ENCODE data around the gene ITGB5.

The ITGB5 gene

DNA sequence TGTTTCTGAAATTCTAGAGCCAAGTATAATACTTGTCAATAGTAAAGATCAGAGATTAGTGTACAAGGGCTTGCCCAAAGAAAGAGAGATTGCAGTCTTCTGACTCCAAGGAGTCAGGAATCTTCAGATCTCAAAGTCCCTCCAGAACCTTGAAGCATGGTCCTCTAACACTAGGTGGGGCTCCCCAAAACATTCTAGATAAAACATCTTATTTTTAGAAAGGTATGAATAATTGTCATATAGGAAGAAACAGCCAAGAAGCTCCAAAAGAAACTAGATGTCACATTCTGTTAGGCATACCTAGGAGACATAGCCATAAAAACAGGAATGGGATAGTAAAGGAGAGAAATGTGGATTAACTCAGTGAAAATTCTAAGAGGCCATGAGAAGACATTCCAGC, 36.7 kb upstream of the ITGB5 start:
- TF ChIP-seq, protein P1, sequence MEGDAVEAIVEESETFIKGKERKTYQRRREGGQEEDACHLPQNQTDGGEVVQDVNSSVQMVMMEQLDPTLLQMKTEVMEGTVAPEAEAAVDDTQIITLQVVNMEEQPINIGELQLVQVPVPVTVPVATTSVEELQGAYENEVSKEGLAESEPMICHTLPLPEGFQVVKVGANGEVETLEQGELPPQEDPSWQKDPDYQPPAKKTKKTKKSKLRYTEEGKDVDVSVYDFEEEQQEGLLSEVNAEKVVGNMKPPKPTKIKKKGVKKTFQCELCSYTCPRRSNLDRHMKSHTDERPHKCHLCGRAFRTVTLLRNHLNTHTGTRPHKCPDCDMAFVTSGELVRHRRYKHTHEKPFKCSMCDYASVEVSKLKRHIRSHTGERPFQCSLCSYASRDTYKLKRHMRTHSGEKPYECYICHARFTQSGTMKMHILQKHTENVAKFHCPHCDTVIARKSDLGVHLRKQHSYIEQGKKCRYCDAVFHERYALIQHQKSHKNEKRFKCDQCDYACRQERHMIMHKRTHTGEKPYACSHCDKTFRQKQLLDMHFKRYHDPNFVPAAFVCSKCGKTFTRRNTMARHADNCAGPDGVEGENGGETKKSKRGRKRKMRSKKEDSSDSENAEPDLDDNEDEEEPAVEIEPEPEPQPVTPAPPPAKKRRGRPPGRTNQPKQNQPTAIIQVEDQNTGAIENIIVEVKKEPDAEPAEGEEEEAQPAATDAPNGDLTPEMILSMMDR (IDR thresholded peaks at IDR 0.05; ENCODE audit: poor library complexity, severe bottlenecking) = peak; percentile 57
- H3K27me3 ChIP-seq (ENCODE audit: insufficient read depth, poor library complexity, severe bottlenecking) = no peaks in the 10 kb centered on the region
- H3K9me3 ChIP-seq (ENCODE audit: severe bottlenecking) = no peaks in the 10 kb centered on the region
- no peaks in the 10 kb centered on the region for H3K36me3 ChIP-seq (ENCODE audit: low read depth)
- 0 out of 3 replicates have a peak, but pooled peaks have one; percentile 35 for ATAC-seq (ENCODE audit: low read depth)
- no peak overlapping the region for H3K4me3 ChIP-seq (ENCODE audit: severe bottlenecking)
- H3K27ac ChIP-seq (ENCODE audit: poor library complexity, severe bottlenecking) = no peak overlapping the region
- no peaks in the 10 kb centered on the region for H3K4me1 ChIP-seq (ENCODE audit: insufficient read depth, poor library complexity, severe bottlenecking)
- no peak for DNase-seq (ENCODE audit: low spot score)

GRCh38 chr3:124920718-124921117, 33.6 kb upstream of the ITGB5 start:
- ATAC-seq (ENCODE audit: low read depth) (no peak), DNase-seq (ENCODE audit: low spot score) (no peak)
- no peaks in the 10 kb centered on the region for H3K9me3 ChIP-seq (ENCODE audit: severe bottlenecking)
- H3K27me3 ChIP-seq (ENCODE audit: insufficient read depth, poor library complexity, severe bottlenecking) = no peaks in the 10 kb centered on the region
- no peak overlapping the region for H3K4me3 ChIP-seq (ENCODE audit: severe bottlenecking)
- no peaks in the 10 kb centered on the region for H3K36me3 ChIP-seq (ENCODE audit: low read depth)
- no peaks in the 10 kb centered on the region for H3K4me1 ChIP-seq (ENCODE audit: insufficient read depth, poor library complexity, severe bottlenecking)
- H3K27ac ChIP-seq (ENCODE audit: poor library complexity, severe bottlenecking) = no peak overlapping the region
- TF ChIP-seq, protein P1 (IDR thresholded peaks at IDR 0.05; ENCODE audit: poor library complexity, severe bottlenecking) = no peak

GRCh38 chr3:124919756-124920155, 32.6 kb upstream of the ITGB5 start:
- no peaks in the 10 kb centered on the region for H3K4me1 ChIP-seq (ENCODE audit: insufficient read depth, poor library complexity, severe bottlenecking)
- no peaks in the 10 kb centered on the region for H3K27me3 ChIP-seq (ENCODE audit: insufficient read depth, poor library complexity, severe bottlenecking)
- no peaks in the 10 kb centered on the region for H3K9me3 ChIP-seq (ENCODE audit: severe bottlenecking)
- no peaks in the 10 kb centered on the region for H3K36me3 ChIP-seq (ENCODE audit: low read depth)
- DNase-seq (ENCODE audit: low spot score) = no peak
- no peak overlapping the region for H3K4me3 ChIP-seq (ENCODE audit: severe bottlenecking)
- no peak overlapping the region for H3K27ac ChIP-seq (ENCODE audit: poor library complexity, severe bottlenecking)
- TF ChIP-seq, protein P1 (IDR thresholded peaks at IDR 0.05; ENCODE audit: poor library complexity, severe bottlenecking) = no peak
- no peak for ATAC-seq (ENCODE audit: low read depth)

- no peak overlapping the region for H3K4me3 ChIP-seq (ENCODE audit: severe bottlenecking)
- no peak overlapping the region for H3K27ac ChIP-seq (ENCODE audit: poor library complexity, severe bottlenecking)
- H3K27me3 ChIP-seq (ENCODE audit: insufficient read depth, poor library complexity, severe bottlenecking) = no peaks in the 10 kb centered on the region
- H3K36me3 ChIP-seq (ENCODE audit: low read depth) = no peaks in the 10 kb centered on the region
- ATAC-seq (ENCODE audit: low read depth) (no peak), DNase-seq (ENCODE audit: low spot score) (no peak)
- H3K4me1 ChIP-seq (ENCODE audit: insufficient read depth, poor library complexity, severe bottlenecking) = no peaks in the 10 kb centered on the region
- H3K9me3 ChIP-seq (ENCODE audit: severe bottlenecking) = no peaks in the 10 kb centered on the region
- TF ChIP-seq, protein P1 (IDR thresholded peaks at IDR 0.05; ENCODE audit: poor library complexity, severe bottlenecking) = no peak
Measured at GRCh38 chr3:124918524-124918923, 31.4 kb upstream of the ITGB5 start.

GRCh38 chr3:124916837-124917409, 29.8 kb upstream of the ITGB5 start:
- Histone ChIP-seq H3K4me1 (ENCODE audit: insufficient read depth, poor library complexity, severe bottlenecking) (no peaks in the 10 kb centered on the region), H3K27ac (ENCODE audit: poor library complexity, severe bottlenecking) (no peak overlapping the region), H3K9me3 (ENCODE audit: severe bottlenecking) (no peaks in the 10 kb centered on the region), H3K36me3 (ENCODE audit: low read depth) (no peaks in the 10 kb centered on the region), H3K4me3 (ENCODE audit: severe bottlenecking) (no peak overlapping the region), H3K27me3 (ENCODE audit: insufficient read depth, poor library complexity, severe bottlenecking) (no peaks in the 10 kb centered on the region)
- DNase-seq (ENCODE audit: low spot score) (no peak), ATAC-seq (ENCODE audit: low read depth) (no peak)
- TF ChIP-seq, protein P1 (IDR thresholded peaks at IDR 0.05; ENCODE audit: poor library complexity, severe bottlenecking) = no peak
